Stimulated activated CD8-positive, alpha-beta memory T cell treated with anti-CD3 and anti-CD28 coated beads, Interleukin-4, amount 100 ng/mL, for 48 hours (primary cell): ENCODE data around the gene WDR48.

Experiments
- DNase-seq: peaks from one replicate; pipeline ENCODE4 v3.0.0-alpha.2; 2020

The WDR48 gene

GRCh38 chr3:39065197-39065596 lies 13.4 kb downstream of the WDR48 start:
- DNase-seq: no peak

- no peak for DNase-seq
These were observed 15.5 kb downstream of the WDR48 start for GRCh38 chr3:39067286-39067685.

GRCh38 chr3:39068556-39068955 lies 16.7 kb downstream of the WDR48 start:
- DNase-seq: no peak

- DNase-seq: no peak
These were observed 24.1 kb downstream of the WDR48 start for GRCh38 chr3:39075910-39076309.

GRCh38 chr3:39079530-39079929 lies 27.7 kb downstream of the WDR48 start:
- no peak for DNase-seq

GRCh38 chr3:39080026-39080425 lies 28.2 kb downstream of the WDR48 start:
- no peak for DNase-seq

GRCh38 chr3:39082666-39083313 lies 31.0 kb downstream of the WDR48 start:
- DNase-seq: no peak

- no peak for DNase-seq
These were observed 34.3 kb downstream of the WDR48 start for GRCh38 chr3:39086144-39086543.

GRCh38 chr3:39088456-39088855 lies 36.6 kb downstream of the WDR48 start:
- DNase-seq: no peak

GRCh38 chr3:39088889-39089288 lies 37.1 kb downstream of the WDR48 start:
- no peak for DNase-seq

- DNase-seq: no peak
These were observed 39.1 kb downstream of the WDR48 start for GRCh38 chr3:39090922-39091321.

GRCh38 chr3:39094851-39095677 lies 43.2 kb downstream of the WDR48 start:
- DNase-seq: no peak

GRCh38 chr3:39095778-39096177 lies 44.0 kb downstream of the WDR48 start:
- DNase-seq: no peak

- DNase-seq: no peak
These were observed 45.0 kb downstream of the WDR48 start for GRCh38 chr3:39096775-39097174.

- no peak for DNase-seq
These were observed 46.1 kb downstream of the WDR48 start for GRCh38 chr3:39097716-39098472.

- DNase-seq: no peak
These were observed 46.7 kb downstream of the WDR48 start for GRCh38 chr3:39098473-39099000.

- DNase-seq: no peak
These were observed 47.4 kb downstream of the WDR48 start for GRCh38 chr3:39099242-39099641.

GRCh38 chr3:39099738-39100499 lies 48.1 kb downstream of the WDR48 start:
- DNase-seq: no peak

- DNase-seq: no peak
These were observed 48.7 kb downstream of the WDR48 start for GRCh38 chr3:39100500-39100886.

GRCh38 chr3:39101022-39101689 lies 49.3 kb downstream of the WDR48 start:
- peak; percentile 58 for DNase-seq

- no peak for DNase-seq
These were observed 50.9 kb downstream of the WDR48 start for GRCh38 chr3:39102504-39103323.
